Lower leg skin (tissue), 3 donors: ENCODE measurements around the gene ABCA4.

ENCODE experiments used
- POLR2A ChIP-seq, 2 donors: fragments of 450-650 bp; IDR thresholded peaks; one replicate each; pipeline ENCODE4 v1.6.1; 2016 to 2017; ENCODE audit warnings: antibody characterized with exemption in 2 of 2, mild to moderate bottlenecking in 1 of 2, moderate library complexity in 1 of 2
- TF ChIP-seq, protein P1 (sequence below), 3 donors: fragments of 450-650 bp; IDR thresholded peaks; one replicate each; pipeline ENCODE4 v1.5.1; 2016; ENCODE audit warnings: antibody characterized with exemption in 3 of 3, mild to moderate bottlenecking in 3 of 3, moderate library complexity in 2 of 3

DNA sequence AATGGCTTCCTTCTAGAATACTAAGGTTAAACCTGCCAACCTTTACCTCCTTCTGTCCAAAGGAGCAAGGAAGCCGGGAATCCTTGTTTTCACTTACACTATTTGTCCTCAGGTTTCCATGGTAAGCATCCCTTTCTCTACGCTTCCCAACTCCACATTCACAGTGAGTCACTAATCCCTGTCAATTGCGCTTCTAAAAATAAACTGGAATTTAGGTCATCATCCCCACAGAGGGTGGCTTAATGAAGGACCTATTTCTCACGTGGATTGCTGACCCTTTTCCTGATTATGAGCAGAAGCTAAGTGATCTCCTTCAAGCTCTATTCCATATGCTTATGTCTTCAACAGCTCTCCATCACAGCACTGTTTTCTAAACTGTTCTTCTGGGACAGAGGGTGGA, 39.9 kb upstream of the ABCA4 start:
- no peak for TF ChIP-seq POLR2A (IDR thresholded peaks at IDR 0.05)
- TF ChIP-seq, protein P1, sequence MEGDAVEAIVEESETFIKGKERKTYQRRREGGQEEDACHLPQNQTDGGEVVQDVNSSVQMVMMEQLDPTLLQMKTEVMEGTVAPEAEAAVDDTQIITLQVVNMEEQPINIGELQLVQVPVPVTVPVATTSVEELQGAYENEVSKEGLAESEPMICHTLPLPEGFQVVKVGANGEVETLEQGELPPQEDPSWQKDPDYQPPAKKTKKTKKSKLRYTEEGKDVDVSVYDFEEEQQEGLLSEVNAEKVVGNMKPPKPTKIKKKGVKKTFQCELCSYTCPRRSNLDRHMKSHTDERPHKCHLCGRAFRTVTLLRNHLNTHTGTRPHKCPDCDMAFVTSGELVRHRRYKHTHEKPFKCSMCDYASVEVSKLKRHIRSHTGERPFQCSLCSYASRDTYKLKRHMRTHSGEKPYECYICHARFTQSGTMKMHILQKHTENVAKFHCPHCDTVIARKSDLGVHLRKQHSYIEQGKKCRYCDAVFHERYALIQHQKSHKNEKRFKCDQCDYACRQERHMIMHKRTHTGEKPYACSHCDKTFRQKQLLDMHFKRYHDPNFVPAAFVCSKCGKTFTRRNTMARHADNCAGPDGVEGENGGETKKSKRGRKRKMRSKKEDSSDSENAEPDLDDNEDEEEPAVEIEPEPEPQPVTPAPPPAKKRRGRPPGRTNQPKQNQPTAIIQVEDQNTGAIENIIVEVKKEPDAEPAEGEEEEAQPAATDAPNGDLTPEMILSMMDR (IDR thresholded peaks at IDR 0.05) = no peak
